DND-41 (cell line): ENCODE measurements around the gene SLC5A4.

Source experiments
- CTCF ChIP-seq: IDR thresholded peaks from 2 replicates; pipeline ENCODE4 v1.5.1; 2012; ENCODE audit warnings: borderline replicate concordance, low read length, moderate library complexity, mild to moderate bottlenecking; ENCODE audit not compliant: poor library complexity, severe bottlenecking; ENCODE audit errors: extremely low read depth
- EZH2 ChIP-seq: IDR thresholded peaks from 3 replicates; pipeline ENCODE4 v1.6.1; 2012; ENCODE audit warnings: borderline replicate concordance, low read depth, mild to moderate bottlenecking, moderate library complexity, low read length, inconsistent platforms; ENCODE audit not compliant: severe bottlenecking

DNA sequence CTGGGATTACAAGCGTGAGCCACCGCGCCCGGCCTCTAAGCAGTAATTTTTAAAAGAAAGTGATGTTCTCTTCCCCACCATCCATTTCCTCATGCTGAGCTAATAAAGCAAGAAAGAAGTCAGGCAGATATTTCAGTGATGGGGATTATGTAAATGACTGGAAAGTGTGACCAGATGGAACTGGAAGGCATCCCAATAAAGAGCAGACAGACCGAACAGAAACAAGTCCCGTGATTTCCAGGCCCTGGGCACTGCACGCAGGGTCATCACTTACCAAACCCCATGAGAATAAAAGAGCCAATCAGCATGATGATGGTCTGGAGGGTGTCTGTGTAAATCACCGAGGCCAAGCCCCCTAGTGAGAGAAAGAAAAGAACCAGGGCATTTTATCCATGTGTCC lies 18.2 kb downstream of the SLC5A4 start:
- TF ChIP-seq CTCF (no peak), EZH2 (no peak)
